AG09309 (cell line): Measurements from ENCODE around the gene ENAH.

ENCODE experiments used
- DNase-seq: peaks from one replicate; pipeline ENCODE4 v3.0.0-alpha.2; 2010; ENCODE audit warnings: low read depth
- H3K4me3 ChIP-seq: 2 replicates; pipeline ENCODE4 v1.5.1; 2011; ENCODE audit warnings: mild to moderate bottlenecking, low read depth, low read length, moderate library complexity; ENCODE audit not compliant: control insufficient read depth
- TF ChIP-seq, protein P1 (sequence below): IDR thresholded peaks from 2 replicates; pipeline ENCODE4 v1.5.1; 2011; ENCODE audit warnings: mild to moderate bottlenecking, low read depth, low read length, inconsistent platforms; ENCODE audit not compliant: insufficient read depth, control insufficient read depth; ENCODE audit errors: missing control alignments

The ENAH gene

DNA sequence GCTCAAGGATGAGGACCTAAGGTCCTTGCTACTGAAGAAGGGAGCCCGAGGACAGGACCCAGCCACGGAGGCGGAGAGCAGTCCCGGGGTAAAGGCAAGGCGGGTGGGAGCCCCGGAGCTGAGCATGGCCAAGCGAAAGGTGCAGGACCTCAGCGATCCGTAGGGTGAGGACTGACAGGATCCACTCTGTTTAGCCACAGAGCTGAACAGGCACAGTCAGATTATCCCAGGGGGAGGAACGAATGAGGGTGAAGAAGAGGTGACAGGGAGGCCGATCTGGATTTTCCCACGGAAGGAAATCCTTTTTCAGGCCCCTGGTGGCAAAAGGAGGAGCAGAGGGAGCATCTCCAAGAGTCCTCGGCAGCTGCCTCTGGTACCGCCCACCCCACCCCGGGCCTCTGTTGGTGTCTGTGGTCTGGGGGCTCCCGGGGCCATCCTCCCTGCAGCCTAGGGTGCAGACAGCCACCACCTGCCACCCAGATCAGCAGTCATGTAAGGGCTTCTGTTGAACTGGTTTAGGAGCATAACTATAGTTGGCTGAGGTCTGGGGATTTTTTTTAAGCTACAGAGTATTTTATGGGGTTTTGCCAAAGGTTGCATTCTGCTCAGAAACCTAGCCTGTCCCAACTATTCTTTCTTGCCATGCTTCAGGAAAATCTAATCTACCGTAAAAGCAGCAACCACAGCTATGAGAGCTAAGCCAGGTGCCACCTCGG lies 192.7 kb downstream of the ENAH start:
- no peak for DNase-seq
- TF ChIP-seq, protein P1, sequence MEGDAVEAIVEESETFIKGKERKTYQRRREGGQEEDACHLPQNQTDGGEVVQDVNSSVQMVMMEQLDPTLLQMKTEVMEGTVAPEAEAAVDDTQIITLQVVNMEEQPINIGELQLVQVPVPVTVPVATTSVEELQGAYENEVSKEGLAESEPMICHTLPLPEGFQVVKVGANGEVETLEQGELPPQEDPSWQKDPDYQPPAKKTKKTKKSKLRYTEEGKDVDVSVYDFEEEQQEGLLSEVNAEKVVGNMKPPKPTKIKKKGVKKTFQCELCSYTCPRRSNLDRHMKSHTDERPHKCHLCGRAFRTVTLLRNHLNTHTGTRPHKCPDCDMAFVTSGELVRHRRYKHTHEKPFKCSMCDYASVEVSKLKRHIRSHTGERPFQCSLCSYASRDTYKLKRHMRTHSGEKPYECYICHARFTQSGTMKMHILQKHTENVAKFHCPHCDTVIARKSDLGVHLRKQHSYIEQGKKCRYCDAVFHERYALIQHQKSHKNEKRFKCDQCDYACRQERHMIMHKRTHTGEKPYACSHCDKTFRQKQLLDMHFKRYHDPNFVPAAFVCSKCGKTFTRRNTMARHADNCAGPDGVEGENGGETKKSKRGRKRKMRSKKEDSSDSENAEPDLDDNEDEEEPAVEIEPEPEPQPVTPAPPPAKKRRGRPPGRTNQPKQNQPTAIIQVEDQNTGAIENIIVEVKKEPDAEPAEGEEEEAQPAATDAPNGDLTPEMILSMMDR = no peak
- H3K4me3 ChIP-seq = no peak overlapping the region

DNA sequence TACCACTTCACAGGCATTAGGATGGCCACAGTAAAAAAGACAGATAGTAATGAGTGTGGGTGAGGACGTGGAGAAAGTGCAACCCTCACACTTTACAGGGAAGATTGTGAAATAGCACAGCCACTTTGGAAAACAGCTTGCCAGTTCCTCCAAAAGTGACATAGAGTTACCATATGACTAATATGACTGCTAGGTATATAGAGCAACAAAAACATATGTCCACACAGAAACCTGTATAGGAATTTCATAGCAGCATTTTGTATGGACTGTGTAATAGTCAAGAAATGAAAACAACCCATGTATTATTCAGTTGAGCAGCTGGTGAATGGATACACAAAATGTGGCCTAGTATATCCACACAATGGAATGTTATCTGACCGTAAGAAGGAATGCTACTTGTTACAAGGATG lies 194.7 kb downstream of the ENAH start:
- DNase-seq = no peak
- TF ChIP-seq, protein P1 = no peak
- H3K4me3 ChIP-seq = no peak overlapping the region

DNA sequence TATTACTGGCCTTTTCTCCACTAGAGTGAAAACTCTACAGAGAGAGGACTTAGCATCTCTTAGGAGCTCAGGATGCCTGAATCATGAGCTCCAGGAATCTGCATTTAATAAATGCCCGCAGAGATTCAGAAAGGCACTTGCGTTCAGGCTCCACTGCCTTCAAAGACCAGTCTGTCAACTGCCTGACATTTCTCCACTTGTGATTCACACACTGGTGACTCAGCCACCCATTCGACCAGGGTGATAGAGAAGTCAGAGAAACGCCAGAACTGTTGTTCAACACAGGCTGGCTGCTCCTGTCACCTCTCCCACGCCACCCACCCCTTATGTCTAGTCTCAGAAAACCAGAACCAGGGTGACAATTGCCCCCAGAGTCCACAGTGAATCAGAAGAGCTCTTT lies 198.2 kb downstream of the ENAH start:
- no peak overlapping the region for H3K4me3 ChIP-seq
- TF ChIP-seq, protein P1 = no peak
- DNase-seq = peak; percentile 41

DNA sequence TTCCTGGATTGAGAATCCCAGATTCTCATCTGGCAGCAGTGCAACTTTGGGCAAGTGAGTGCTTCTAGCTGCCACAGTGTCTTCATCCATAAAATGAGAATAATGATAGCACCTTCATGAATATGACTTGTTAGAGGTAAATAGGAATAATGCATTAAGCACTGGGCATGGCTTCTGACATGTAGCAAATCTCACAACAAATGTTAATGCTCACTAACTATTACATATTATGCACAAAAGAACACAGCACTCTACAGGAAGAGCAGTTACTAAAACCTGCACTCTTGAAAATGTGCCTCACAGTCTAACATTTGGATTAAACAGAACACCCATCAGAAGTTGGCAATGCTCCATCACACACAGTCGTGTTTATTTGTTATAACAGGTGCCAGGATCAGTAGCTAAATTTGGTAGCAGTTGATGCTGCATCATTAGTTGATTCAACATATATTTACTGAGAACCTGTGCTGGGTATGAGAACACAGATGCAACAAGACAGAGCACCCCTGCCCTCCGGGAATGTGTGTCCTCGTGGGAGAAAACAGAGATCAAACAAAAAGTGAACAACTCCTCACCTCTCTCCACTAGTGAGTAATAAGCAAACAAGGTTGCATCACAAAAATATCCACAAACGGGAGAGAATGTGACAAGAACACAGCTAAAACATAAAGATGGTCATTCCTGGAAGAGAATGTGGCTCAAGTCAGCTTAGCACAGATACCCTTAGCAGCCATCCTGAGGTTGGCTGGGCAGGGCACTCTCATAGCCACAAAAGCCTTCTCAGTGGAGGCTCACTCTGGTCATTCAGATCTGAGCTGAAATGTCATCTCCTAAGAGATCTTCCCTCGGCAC lies 198.9 kb downstream of the ENAH start:
- no peak overlapping the region for H3K4me3 ChIP-seq
- TF ChIP-seq, protein P1 = no peak
- no peak for DNase-seq

DNA sequence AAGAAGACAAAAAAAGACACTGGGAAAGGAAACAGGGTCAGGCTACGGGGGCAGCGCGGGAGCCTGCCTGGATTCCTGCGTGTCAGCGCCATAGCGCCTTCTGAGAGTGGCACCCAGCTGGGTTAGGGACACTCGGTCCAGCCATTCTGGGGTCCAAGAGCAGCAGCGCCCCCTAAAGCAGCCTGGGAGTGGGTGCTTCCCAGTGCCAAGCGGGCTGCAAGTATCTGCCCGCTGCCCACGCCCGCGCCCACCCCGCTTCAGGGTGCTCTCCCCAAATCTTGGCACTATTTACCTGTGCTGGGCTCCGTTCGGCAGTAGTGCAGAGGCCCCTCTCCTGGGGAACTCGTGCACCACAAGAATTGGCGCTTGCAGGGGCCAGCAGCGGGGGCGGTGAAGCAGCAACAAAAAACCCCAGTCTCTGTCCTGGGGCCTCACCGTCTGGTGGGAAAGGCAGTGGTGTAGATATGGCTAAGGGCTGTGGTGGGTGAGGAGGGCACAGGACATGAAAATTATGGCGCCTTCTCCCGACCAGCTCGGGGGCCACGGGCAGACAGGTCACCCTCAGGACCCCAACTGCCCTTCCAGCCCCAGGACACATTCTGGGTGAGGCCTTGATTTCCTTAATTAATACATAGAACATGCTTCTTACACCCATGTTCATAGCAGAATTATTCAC lies 200.9 kb downstream of the ENAH start:
- TF ChIP-seq, protein P1 = no peak
- DNase-seq = no peak
- no peak overlapping the region for H3K4me3 ChIP-seq

DNA sequence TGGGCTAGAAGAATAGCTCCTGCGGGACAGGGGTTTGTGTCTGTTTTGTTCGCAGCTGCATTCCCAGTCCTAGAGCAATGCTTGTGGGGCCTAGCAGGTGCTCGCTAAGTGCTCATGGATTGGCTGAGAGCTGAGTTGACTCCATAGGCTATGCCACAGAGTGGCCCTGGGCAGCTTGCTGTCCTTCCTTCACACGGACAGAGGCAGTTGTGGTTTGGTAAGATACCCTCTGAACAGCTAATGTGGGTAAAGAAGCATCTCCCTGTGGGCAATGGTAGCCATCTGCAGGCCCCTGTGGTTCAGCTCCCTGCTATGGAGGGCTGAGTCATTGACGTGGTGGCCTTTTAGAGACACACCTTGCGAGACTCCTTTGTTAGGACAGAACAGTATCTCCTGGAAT lies 201.6 kb downstream of the ENAH start:
- TF ChIP-seq, protein P1 = no peak
- DNase-seq = no peak
- no peak overlapping the region for H3K4me3 ChIP-seq
